Diencephalon (tissue), 1 donor: ENCODE data around the gene BMAL1. TPM values are rescaled to one million over a fixed set of nuclear protein-coding genes. Genes with fewer than 3 reads are reported as not detected.

Source experiments
- total RNA-seq: library from RNA; depleted of rRNA; stranded (reverse); fragments of >200 nt; gene quantifications from one replicate; pipeline ENCODE4 v1.2.3, GENCODE V29; 2014

The BMAL1 gene
- 37.8 TPM for total RNA-seq

GRCh38 chr11:13277768-13278608 is at the start of gene BMAL1:
TSS of gene BMAL1 (plus strand) at chr11:13277790. CDS start at chr11:13354309, 76,519 bp downstream.

Other genes with a start within 250 kb of the BMAL1 start
- 189 TPM for gene BTBD10, start 185.4 kb downstream of the BMAL1 start, total RNA-seq
- gene PTH, start 218.2 kb downstream of the BMAL1 start, total RNA-seq, result not detected